ENCODE results near the gene APRT. TPM values are rescaled to one million over a fixed set of nuclear protein-coding genes. Genes with fewer than 3 reads are reported as not detected.

Gene APRT
- total and polyA plus RNA-seq, 5 experiments from 2014 or later = 174 to 492 (median 428) TPM

GRCh38 chr16:88809068-88809675 is 2.6 kb downstream of the APRT start:
- no peak for ATAC-seq
- H3K9me3 Mint-ChIP-seq = no peaks in the 10 kb centered on the region
- peak overlapping the region in 7 of 10 donors; percentile 7 to 92 (median 28) for H3K4me3 Mint-ChIP-seq
- H3K27ac Mint-ChIP-seq = peak overlapping the region in 2 of 10 donors; percentile 48 to 57
- H3K36me3 Mint-ChIP-seq = peaks cover 0 to 12% (median 0%) of the 10 kb centered on the region in 3 donors
- peaks cover 3 to 28% (median 24%) of the 10 kb centered on the region in 4 donors for H3K4me1 Mint-ChIP-seq
- H3K27me3 Mint-ChIP-seq = no peaks in the 10 kb centered on the region
- POLR2A ChIA-PET = interaction anchor here (1.9 to 5.4 kb wide), 4 partner anchors 9 to 48 kb away, joined by 8 to 59 read pairs (median 27); partner anchors contain the start of genes GALNS and TRAPPC2L
- DNase-seq = no peak

DNA sequence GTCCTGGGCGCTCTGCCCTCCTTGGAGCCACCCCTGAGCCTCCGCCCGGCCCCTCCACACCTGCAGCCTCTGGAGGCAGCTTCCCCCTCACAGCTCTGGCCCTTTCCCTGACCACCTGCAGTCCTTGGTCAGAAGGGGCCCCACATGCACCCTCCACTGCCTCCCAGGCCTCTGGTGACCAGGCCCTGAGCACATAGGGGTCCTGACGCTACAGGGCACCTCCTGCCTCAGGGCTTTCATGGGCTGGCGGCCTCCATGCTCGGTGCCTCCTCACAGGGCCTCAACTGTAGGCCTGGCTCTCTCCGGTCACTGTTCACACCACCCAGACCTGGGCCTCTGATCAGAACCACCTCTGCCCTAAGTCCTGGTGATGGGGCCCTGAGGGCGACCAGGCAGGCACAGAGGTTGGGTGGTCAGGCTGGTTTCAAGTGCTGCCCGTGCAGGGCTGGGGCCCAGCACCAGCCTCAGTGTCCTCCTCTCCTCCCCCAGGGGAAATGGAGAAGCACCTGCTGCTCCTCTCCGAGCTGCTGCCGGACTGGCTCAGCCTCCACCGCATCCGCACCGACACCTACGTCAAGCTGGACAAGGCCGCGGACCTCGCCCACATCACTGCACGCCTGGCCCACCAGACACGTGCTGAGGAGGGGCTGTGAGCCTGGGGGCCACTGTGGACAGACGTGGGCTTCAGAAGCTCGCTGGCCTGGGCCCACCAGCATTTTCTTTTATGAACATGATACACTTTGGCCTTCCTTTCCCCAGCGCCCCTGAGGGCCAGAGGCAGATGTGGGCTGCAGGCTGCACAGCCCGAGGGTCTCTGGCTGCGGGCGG is 3.9 kb downstream of the APRT start:
- peaks cover 0 to 12% (median 0%) of the 10 kb centered on the region in 3 donors for H3K36me3 Mint-ChIP-seq
- H3K27me3 Mint-ChIP-seq = no peaks in the 10 kb centered on the region
- peak overlapping the region in 1 of 10 donors; percentile 8 for H3K4me3 Mint-ChIP-seq
- H3K4me1 Mint-ChIP-seq = peaks cover 4 to 28% (median 23%) of the 10 kb centered on the region in 4 donors
- H3K9me3 Mint-ChIP-seq = no peaks in the 10 kb centered on the region
- peak overlapping the region in 1 of 10 donors; percentile 40 for H3K27ac Mint-ChIP-seq
- DNase-seq (no peak), ATAC-seq (no peak)
- POLR2A ChIA-PET = interaction anchor here (0.5 to 1.2 kb wide), 4 partner anchors 9 to 519 kb away, joined by 3 to 4 read pairs (median 3); partner anchors contain the start of genes GALNS and TRAPPC2L

DNA sequence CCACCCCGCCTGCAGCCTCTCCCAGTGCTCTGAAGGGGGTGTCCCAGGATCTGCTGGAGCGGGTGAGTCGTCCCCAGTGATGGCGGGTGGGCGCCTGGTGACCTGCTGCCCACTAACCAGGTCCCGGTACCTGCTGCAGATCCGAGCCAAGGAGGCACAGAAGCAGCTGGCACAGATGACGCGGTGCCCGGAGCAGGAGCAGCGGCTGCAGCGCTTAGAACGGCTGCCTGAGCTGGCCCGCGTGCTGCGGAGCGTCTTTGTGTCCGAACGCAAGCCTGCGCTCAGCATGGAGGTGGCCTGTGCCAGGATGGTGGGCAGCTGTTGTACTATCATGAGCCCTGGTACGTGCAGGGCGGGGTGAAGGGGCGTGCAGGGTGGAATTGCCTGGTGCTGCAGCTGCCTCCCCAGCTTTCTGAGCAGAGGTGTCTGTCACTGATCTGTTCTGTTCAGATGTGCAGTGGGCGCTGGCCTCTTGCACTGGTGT is 4.5 kb downstream of the APRT start:
- Mint-ChIP-seq H3K27ac (peak overlapping the region in 1 of 10 donors; percentile 65), H3K4me3 (no peak overlapping the region), H3K27me3 (no peaks in the 10 kb centered on the region), H3K9me3 (no peaks in the 10 kb centered on the region), H3K4me1 (peaks cover 4 to 26% (median 22%) of the 10 kb centered on the region in 4 donors), H3K36me3 (peaks cover 0 to 12% (median 0%) of the 10 kb centered on the region in 3 donors)
- no peak for DNase-seq
- ATAC-seq = no peak
- POLR2A ChIA-PET = interaction anchor here (1.1 to 1.2 kb wide), 3 partner anchors 8 to 105 kb away, joined by 3 to 4 read pairs (median 3); partner anchors contain the start of genes GALNS and TRAPPC2L

- no peak overlapping the region for H3K27ac Mint-ChIP-seq
- peak overlapping the region in 1 of 10 donors; percentile 32 for H3K4me3 Mint-ChIP-seq
- H3K36me3 Mint-ChIP-seq = peaks cover 0 to 12% (median 0%) of the 10 kb centered on the region in 3 donors
- DNase-seq (no peak), ATAC-seq (no peak)
- H3K27me3 Mint-ChIP-seq = no peaks in the 10 kb centered on the region
- H3K4me1 Mint-ChIP-seq = peaks cover 3 to 28% (median 21%) of the 10 kb centered on the region in 4 donors
- POLR2A ChIA-PET = interaction anchor here (0.6 to 1.2 kb wide), 4 partner anchors 28 to 114 kb away, joined by 3 read pairs; partner anchors contain the start of genes GALNS and TRAPPC2L
- H3K9me3 Mint-ChIP-seq = no peaks in the 10 kb centered on the region
Observed at GRCh38 chr16:88806491-88807111, 5.1 kb downstream of the APRT start.

DNA sequence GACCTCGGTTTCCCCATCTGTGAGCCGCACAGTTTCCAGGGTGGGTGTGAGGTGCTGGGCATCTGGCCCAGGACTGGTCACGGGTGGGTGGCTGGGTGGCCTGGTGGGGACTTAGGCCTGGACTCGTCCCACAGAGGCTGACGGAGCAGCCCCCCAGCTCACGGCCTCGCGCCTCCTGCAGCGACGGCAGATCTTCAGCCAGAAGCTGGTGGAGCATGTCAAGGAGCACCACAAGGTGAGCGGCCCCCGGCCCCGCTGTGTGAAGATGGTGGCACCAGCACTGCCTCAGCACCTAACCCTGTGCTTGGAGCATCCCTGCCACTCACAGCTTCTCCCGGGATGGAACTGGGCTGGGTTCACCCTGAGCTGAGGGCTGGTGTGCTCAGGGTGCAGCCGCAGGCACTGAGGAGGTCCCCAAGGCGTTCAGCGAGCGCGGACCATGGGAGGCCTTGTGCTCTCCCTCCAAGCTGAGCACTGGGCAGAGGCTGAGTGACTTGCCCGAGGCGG is 5.8 kb downstream of the APRT start:
- DNase-seq = no peak
- POLR2A ChIA-PET = interaction anchor here (0.6 to 1.2 kb wide), 3 partner anchors 27 to 114 kb away, joined by 3 read pairs; no protein-coding TSS in a partner anchor
- Mint-ChIP-seq H3K9me3 (no peaks in the 10 kb centered on the region), H3K27ac (peak overlapping the region in 1 of 10 donors; percentile 24), H3K4me1 (peaks cover 3 to 30% (median 23%) of the 10 kb centered on the region in 4 donors), H3K36me3 (peaks cover 0 to 12% (median 0%) of the 10 kb centered on the region in 3 donors), H3K4me3 (peak overlapping the region in 1 of 10 donors; percentile 32), H3K27me3 (no peaks in the 10 kb centered on the region)
- ATAC-seq = no peak

GRCh38 chr16:88805340-88805715 is 6.4 kb downstream of the APRT start:
- Mint-ChIP-seq H3K27me3 (no peaks in the 10 kb centered on the region), H3K27ac (peak overlapping the region in 1 of 10 donors; percentile 24), H3K4me3 (no peak overlapping the region), H3K4me1 (peaks cover 3 to 32% (median 21%) of the 10 kb centered on the region in 4 donors), H3K36me3 (peaks cover 0 to 12% (median 0%) of the 10 kb centered on the region in 3 donors), H3K9me3 (no peaks in the 10 kb centered on the region)
- ATAC-seq (no peak), DNase-seq (no peak)
- POLR2A ChIA-PET = interaction anchor here (1.0 to 1.4 kb wide), 2 partner anchors 33 to 102 kb away, joined by 3 to 4 read pairs; no protein-coding TSS in a partner anchor

DNA sequence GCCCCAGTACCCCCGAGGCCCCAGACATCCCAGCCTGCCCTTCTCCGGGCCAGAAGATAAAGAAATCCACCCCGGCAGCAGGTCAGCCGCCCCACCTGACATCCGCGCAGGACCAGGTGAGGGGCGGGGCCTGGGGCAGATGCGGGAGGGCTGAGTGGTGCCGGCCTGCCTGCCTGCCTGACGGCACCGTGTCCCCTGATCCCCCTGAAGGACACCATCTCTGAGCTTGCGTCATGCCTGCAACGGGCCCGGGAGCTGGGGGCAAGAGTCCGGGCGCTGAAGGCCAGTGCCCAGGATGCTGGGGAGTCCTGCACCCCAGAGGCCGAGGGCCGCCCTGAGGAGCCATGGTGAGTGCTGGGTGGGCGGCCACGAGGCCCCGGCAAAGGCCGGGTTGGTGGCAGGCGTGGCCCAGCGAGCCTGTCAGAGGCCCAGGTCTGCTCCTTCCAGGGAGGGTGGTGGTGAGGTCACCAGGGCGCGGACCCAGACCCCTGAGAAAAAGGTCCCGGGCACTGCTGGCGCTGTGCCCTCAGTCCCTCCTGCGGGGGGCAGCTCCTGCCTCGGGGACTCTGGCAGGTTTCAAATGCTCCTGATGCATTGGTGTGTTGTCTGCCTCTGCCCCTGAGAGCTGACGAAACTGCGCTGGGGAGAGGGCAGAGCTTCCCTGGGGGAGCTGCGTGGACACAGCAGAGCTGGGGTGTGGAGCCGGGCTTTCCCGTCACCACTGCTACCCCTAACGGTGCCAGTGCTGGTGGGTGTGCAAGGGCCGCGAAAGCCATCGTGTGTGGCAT is 7.0 kb downstream of the APRT start:
- peaks cover 6 to 32% (median 20%) of the 10 kb centered on the region in 4 donors for H3K4me1 Mint-ChIP-seq
- no peaks in the 10 kb centered on the region for H3K9me3 Mint-ChIP-seq
- peak overlapping the region in 1 of 10 donors; percentile 61 for H3K27ac Mint-ChIP-seq
- H3K36me3 Mint-ChIP-seq = peaks cover 0 to 9% (median 0%) of the 10 kb centered on the region in 3 donors
- DNase-seq (no peak), ATAC-seq (no peak)
- peak overlapping the region in 6 of 10 donors; percentile 48 to 78 (median 59) for H3K4me3 Mint-ChIP-seq
- no peaks in the 10 kb centered on the region for H3K27me3 Mint-ChIP-seq
- POLR2A ChIA-PET = interaction anchor here (1.0 to 2.5 kb wide), 3 partner anchors 19 to 102 kb away, joined by 3 to 12 read pairs (median 4); partner anchors contain the start of gene PIEZO1

DNA sequence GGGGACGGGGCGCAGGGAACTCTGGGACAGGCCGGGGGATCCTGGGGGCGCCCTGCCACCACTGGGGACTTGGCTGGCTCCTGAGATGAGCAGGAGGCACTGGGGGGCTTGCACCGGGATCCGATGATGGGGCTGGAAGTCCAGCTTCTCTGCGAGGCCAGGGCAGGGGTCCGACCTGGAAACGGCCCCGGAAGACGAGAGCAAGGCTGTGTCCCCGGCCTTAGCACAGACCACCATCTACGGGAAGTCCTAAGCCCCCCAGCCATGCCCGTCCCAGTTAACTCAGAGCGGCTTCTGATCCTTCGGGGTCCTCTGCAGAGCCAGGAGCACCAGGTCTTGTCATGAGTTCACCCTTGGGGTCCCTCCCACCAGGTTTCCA is 7.6 kb downstream of the APRT start:
- no peaks in the 10 kb centered on the region for H3K27me3 Mint-ChIP-seq
- no peak for DNase-seq

DNA sequence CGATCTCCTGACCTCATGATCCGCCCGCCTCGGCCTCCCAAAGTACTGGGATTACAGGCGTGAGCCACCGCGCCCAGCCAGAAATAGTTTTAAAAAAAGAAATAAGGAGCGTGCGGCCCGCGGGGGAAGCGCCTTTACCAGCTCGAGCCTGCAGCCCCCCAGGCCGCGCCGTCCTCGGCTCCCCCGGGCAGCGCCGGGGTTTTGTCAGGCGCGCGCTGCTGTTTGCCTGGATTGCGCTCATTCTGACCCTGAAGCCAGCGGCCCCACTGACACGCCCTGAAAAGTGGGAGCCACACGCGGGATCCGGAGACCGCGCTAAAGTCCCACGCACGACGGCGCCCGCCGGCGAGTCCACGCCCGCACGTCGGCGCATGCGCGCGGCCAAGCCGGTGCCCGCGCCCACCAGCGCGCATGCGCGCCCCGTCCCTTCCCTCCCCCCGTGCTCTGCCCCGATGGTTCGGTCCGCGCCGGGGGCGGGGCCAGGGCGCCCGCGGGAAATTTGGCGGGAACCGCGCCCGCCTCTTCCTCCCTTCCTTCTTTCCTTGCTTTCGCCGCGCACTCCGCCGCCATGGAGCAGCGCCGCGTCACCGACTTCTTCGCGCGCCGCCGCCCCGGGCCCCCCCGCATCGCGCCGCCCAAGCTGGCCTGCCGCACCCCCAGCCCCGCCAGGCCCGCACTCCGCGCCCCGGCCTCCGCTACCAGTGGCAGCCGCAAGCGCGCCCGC is 8.3 kb downstream of the APRT start, which contains the start of gene CDT1:
CDT1 (plus strand) TSS at position 526 of the 724 bp plus-strand sequence; CDS start at position 569, 43 bp downstream.
- Mint-ChIP-seq H3K27ac (peak within 1 kb of the TSS; percentile 63 to 93 (median 86)), H3K9me3 (no peaks in the 10 kb centered on the region), H3K4me1 (peaks cover 6 to 31% (median 18%) of the 10 kb centered on the region in 4 donors), H3K36me3 (peaks cover 0 to 2% (median 0%) of the 10 kb centered on the region in 3 donors), H3K27me3 (no peaks in the 10 kb centered on the region), H3K4me3 (peak within 1 kb of the TSS; percentile 78 to 91 (median 86))
- DNase-seq (peak; percentile 65 to 88 (median 84)), ATAC-seq (peak; percentile 54 to 58)
- POLR2A ChIA-PET = interaction anchor here (0.5 to 2.5 kb wide), 19 partner anchors 8 to 921 kb away, joined by 3 to 25 read pairs (median 4); partner anchors contain the start of genes APRT, GALNS, PIEZO1 and TRAPPC2L

More for the DNA sequence above, 7.6 kb downstream of the APRT start:
- Mint-ChIP-seq H3K4me3 (peak overlapping the region in 7 of 10 donors; percentile 48 to 78 (median 59)), H3K27ac (peak overlapping the region in 1 of 10 donors; percentile 61), H3K9me3 (no peaks in the 10 kb centered on the region), H3K4me1 (peaks cover 6 to 31% (median 18%) of the 10 kb centered on the region in 4 donors), H3K36me3 (peaks cover 0 to 7% (median 0%) of the 10 kb centered on the region in 3 donors)
- no peak for ATAC-seq
- POLR2A ChIA-PET = interaction anchor here (1.0 to 2.5 kb wide), 6 partner anchors 8 to 101 kb away, joined by 3 to 25 read pairs (median 10); partner anchors contain the start of genes APRT, GALNS, PIEZO1 and TRAPPC2L

DNA sequence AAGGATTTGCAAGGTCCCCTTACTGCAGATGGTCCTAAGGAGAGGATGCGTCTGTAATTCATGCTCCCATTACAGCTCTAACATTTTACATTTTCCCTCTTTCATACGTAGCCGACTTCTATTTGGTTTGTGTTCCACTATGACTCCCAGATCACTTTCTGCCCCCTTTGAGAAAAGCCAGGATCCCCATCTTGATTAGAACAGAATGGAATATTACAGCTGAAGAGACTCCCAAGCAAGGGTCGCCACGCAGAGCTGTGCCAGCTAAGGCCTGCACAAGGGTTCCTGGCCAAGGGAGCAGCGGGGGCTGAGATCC is 11.5 kb downstream of the APRT start:
- no peaks in the 10 kb centered on the region for H3K27me3 Mint-ChIP-seq
- no peak for ATAC-seq
- H3K4me3 Mint-ChIP-seq = peak overlapping the region in 9 of 10 donors; percentile 1 to 78 (median 18)
- POLR2A ChIA-PET = interaction anchor here (1.2 to 4.3 kb wide), 7 partner anchors 11 to 371 kb away, joined by 3 to 26 read pairs (median 4); partner anchors contain the start of gene APRT
- DNase-seq = no peak
- no peaks in the 10 kb centered on the region for H3K36me3 Mint-ChIP-seq
- no peaks in the 10 kb centered on the region for H3K9me3 Mint-ChIP-seq
- H3K4me1 Mint-ChIP-seq = peaks cover 5 to 41% (median 21%) of the 10 kb centered on the region in 4 donors
- H3K27ac Mint-ChIP-seq = peak overlapping the region in 6 of 10 donors; percentile 33 to 75 (median 53)
